ENCODE data around the gene ADCY5.

ADCY5 gene

GRCh38 chr3:123336441-123336851, 112.4 kb downstream of the ADCY5 start:
- TF ChIP-seq CTCF (IDR thresholded peaks at IDR 0.05; ENCODE audit: control insufficient read depth, insufficient read depth, low read depth, low read length, missing control alignments), result no peak
- H3K4me3 ChIP-seq (ENCODE audit: control insufficient read depth, low read depth, low read length), result no peak overlapping the region
- DNase-seq (ENCODE audit: low read depth), result no peak

- no peak for DNase-seq (ENCODE audit: low read depth)
- no peak overlapping the region for H3K4me3 ChIP-seq (ENCODE audit: control insufficient read depth, low read depth, low read length)
These were observed 112.9 kb downstream of the ADCY5 start for GRCh38 chr3:123336001-123336400.

GRCh38 chr3:123335007-123335670, 113.8 kb downstream of the ADCY5 start:
- TF ChIP-seq CTCF (IDR thresholded peaks at IDR 0.05; ENCODE audit: control insufficient read depth, insufficient read depth, low read depth, low read length, missing control alignments), result no peak

More at GRCh38 chr3:123336001-123336400, 112.9 kb downstream of the ADCY5 start:
- no peak for TF ChIP-seq CTCF (IDR thresholded peaks at IDR 0.05; ENCODE audit: control insufficient read depth, insufficient read depth, low read depth, low read length, missing control alignments)

GRCh38 chr3:123334056-123334455, 114.8 kb downstream of the ADCY5 start:
- H3K4me3 ChIP-seq (ENCODE audit: control insufficient read depth, low read depth, low read length), result no peak overlapping the region
- DNase-seq (ENCODE audit: low read depth), result no peak
- no peak for TF ChIP-seq CTCF (IDR thresholded peaks at IDR 0.05; ENCODE audit: control insufficient read depth, insufficient read depth, low read depth, low read length, missing control alignments)

More at GRCh38 chr3:123335007-123335670, 113.8 kb downstream of the ADCY5 start:
- DNase-seq (ENCODE audit: low read depth), result no peak
- no peak overlapping the region for H3K4me3 ChIP-seq (ENCODE audit: control insufficient read depth, low read depth, low read length)

GRCh38 chr3:123333401-123333800, 115.5 kb downstream of the ADCY5 start:
- no peak for DNase-seq (ENCODE audit: low read depth)
- no peak for TF ChIP-seq CTCF (IDR thresholded peaks at IDR 0.05; ENCODE audit: control insufficient read depth, insufficient read depth, low read depth, low read length, missing control alignments)
- H3K4me3 ChIP-seq (ENCODE audit: control insufficient read depth, low read depth, low read length), result no peak overlapping the region

GRCh38 chr3:123332124-123332641, 116.7 kb downstream of the ADCY5 start:
- TF ChIP-seq CTCF (IDR thresholded peaks at IDR 0.05; ENCODE audit: control insufficient read depth, insufficient read depth, low read depth, low read length, missing control alignments), result no peak
- no peak overlapping the region for H3K4me3 ChIP-seq (ENCODE audit: control insufficient read depth, low read depth, low read length)
- no peak for DNase-seq (ENCODE audit: low read depth)

All from AG09309 (cell line).